HepG2 (cell line): ENCODE data around the gene C9orf50.

Experiments used
- ARNT ChIP-seq: fragments of 450-650 bp; IDR thresholded peaks from 2 replicates; pipeline ENCODE4 v1.6.1; 2017
- BCL6 ChIP-seq: IDR thresholded peaks from 2 replicates; pipeline ENCODE4 v1.6.1; 2016; ENCODE audit warnings: missing genetic modification reagents, missing compliant biosample characterization
- CC2D1A ChIP-seq: sonication (generic); formaldehyde crosslinking; IDR thresholded peaks from 2 replicates; pipeline ENCODE4 v1.8.1; 2023; ENCODE audit warnings: mild to moderate bottlenecking, missing genetic modification reagents
- EZH2 ChIP-seq: conservative IDR thresholded peaks from 2 replicates; pipeline ENCODE4 v1.6.1; 2012; ENCODE audit warnings: mild to moderate bottlenecking, low read depth, low read length, moderate library complexity
- HDAC1 ChIP-seq: sonication (generic); formaldehyde crosslinking; IDR thresholded peaks from 2 replicates; pipeline ENCODE4 v1.5.1; 2020; ENCODE audit warnings: mild to moderate bottlenecking, missing genetic modification reagents
- PBX2 ChIP-seq: IDR thresholded peaks from 2 replicates; pipeline ENCODE4 v1.6.1; 2016; ENCODE audit warnings: control low read depth
- SP4 ChIP-seq: sonication (generic); formaldehyde crosslinking; IDR thresholded peaks from 2 replicates; pipeline ENCODE4 v1.8.1; 2023; ENCODE audit warnings: mild to moderate bottlenecking, missing genetic modification reagents
- ZNF816 ChIP-seq: sonication (generic); formaldehyde crosslinking; IDR thresholded peaks from 2 replicates; pipeline ENCODE4 v1.8.0; 2022; ENCODE audit warnings: missing genetic modification reagents, mild to moderate bottlenecking, borderline replicate concordance
- TF ChIP-seq, protein P1 (sequence below): sonication (generic); formaldehyde crosslinking; IDR thresholded peaks from 2 replicates; pipeline ENCODE4 v1.5.0; 2020; ENCODE audit warnings: mild to moderate bottlenecking, missing genetic modification reagents, moderate library complexity

GRCh38 chr9:129632460-129632859 is 11.6 kb upstream of the C9orf50 start:
- TF ChIP-seq, protein P1, sequence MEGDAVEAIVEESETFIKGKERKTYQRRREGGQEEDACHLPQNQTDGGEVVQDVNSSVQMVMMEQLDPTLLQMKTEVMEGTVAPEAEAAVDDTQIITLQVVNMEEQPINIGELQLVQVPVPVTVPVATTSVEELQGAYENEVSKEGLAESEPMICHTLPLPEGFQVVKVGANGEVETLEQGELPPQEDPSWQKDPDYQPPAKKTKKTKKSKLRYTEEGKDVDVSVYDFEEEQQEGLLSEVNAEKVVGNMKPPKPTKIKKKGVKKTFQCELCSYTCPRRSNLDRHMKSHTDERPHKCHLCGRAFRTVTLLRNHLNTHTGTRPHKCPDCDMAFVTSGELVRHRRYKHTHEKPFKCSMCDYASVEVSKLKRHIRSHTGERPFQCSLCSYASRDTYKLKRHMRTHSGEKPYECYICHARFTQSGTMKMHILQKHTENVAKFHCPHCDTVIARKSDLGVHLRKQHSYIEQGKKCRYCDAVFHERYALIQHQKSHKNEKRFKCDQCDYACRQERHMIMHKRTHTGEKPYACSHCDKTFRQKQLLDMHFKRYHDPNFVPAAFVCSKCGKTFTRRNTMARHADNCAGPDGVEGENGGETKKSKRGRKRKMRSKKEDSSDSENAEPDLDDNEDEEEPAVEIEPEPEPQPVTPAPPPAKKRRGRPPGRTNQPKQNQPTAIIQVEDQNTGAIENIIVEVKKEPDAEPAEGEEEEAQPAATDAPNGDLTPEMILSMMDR (CRISPR knock-in tag): no peak
- no peak for TF ChIP-seq CC2D1A (CRISPR knock-in tag)
- no peak for TF ChIP-seq PBX2 (CRISPR knock-in tag)
- TF ChIP-seq HDAC1: no peak
- TF ChIP-seq ARNT: no peak
- no peak for TF ChIP-seq ZNF816
- TF ChIP-seq BCL6 (CRISPR knock-in tag): no peak
- no peak for TF ChIP-seq SP4 (CRISPR knock-in tag)
- TF ChIP-seq EZH2: no peak
